Measurements from ENCODE around the gene TENM3. TPM values are rescaled to one million over a fixed set of nuclear protein-coding genes. Genes with fewer than 3 reads are reported as not detected.

Gene TENM3
- total and polyA plus RNA-seq, 7 experiments from 2014 or later = not detected

GRCh38 chr4:182616476-182616875 is 373.3 kb downstream of the TENM3 start:
- Histone ChIP-seq H3K27me3 (ENCODE audit: control insufficient read depth in 2 of 2, insufficient read depth in 2 of 2, low read length in 2 of 2) (no peaks in the 10 kb centered on the region), H3K36me3 (ENCODE audit: control insufficient read depth in 2 of 3, insufficient read depth in 3 of 3, low read length in 3 of 3) (no peaks in the 10 kb centered on the region), H3K4me3 (ENCODE audit: low read length) (no peak overlapping the region), H3K9me3 (ENCODE audit: control insufficient read depth in 2 of 3, low read length in 3 of 3) (no peaks in the 10 kb centered on the region), H3K4me1 (ENCODE audit: control insufficient read depth in 2 of 2, insufficient read depth in 2 of 2, low read length in 2 of 2) (no peaks in the 10 kb centered on the region), H3K27ac (ENCODE audit: low read depth, low read length) (no peak overlapping the region)
- no peaks in the 10 kb centered on the region for H3K36me3 Mint-ChIP-seq
- no peak overlapping the region for H3K4me3 Mint-ChIP-seq
- intact Hi-C loops (cut with micrococcal nuclease) = no loop called here
- peaks cover 0 to 4% (median 0%) of the 10 kb centered on the region in 11 donors for H3K9me3 Mint-ChIP-seq
- CTCF ChIA-PET = no interaction called here
- DNase-seq (no peak), ATAC-seq (no peak)
- peaks cover 0 to 11% (median 10%) of the 10 kb centered on the region in 5 donors for H3K27me3 Mint-ChIP-seq
- H3K27ac Mint-ChIP-seq = no peak overlapping the region
- POLR2A ChIA-PET = no interaction called here
- no peaks in the 10 kb centered on the region for H3K4me1 Mint-ChIP-seq

GRCh38 chr4:182619660-182620059 is 376.5 kb downstream of the TENM3 start:
- ChIA-PET POLR2A (no interaction called here), CTCF (interaction anchor here (1.2 kb wide), 1 partner anchor 15 kb away, joined by 5 read pairs; no protein-coding TSS in a partner anchor)
- Mint-ChIP-seq H3K27me3 (peaks cover 0 to 12% (median 6%) of the 10 kb centered on the region in 5 donors), H3K4me3 (no peak overlapping the region), H3K4me1 (no peaks in the 10 kb centered on the region), H3K36me3 (no peaks in the 10 kb centered on the region), H3K9me3 (peaks cover 0 to 4% (median 0%) of the 10 kb centered on the region in 11 donors), H3K27ac (no peak overlapping the region)
- Histone ChIP-seq H3K4me1 (ENCODE audit: control insufficient read depth in 2 of 2, insufficient read depth in 2 of 2, low read length in 2 of 2) (no peaks in the 10 kb centered on the region), H3K27me3 (ENCODE audit: control insufficient read depth in 2 of 2, insufficient read depth in 2 of 2, low read length in 2 of 2) (no peaks in the 10 kb centered on the region), H3K36me3 (ENCODE audit: control insufficient read depth in 2 of 3, insufficient read depth in 3 of 3, low read length in 3 of 3) (no peaks in the 10 kb centered on the region), H3K4me3 (ENCODE audit: low read length) (no peak overlapping the region), H3K9me3 (ENCODE audit: control insufficient read depth in 2 of 3, low read length in 3 of 3) (no peaks in the 10 kb centered on the region), H3K27ac (ENCODE audit: low read depth, low read length) (no peak overlapping the region)
- intact Hi-C loops (cut with micrococcal nuclease) = loop anchor here in 1 of 2 donors (1.0 kb wide), 1 partner anchor 7 kb away; no protein-coding TSS in a partner anchor
- ATAC-seq (no peak), DNase-seq (no peak)

- no peak overlapping the region for H3K27ac Mint-ChIP-seq
- no peaks in the 10 kb centered on the region for H3K9me3 ChIP-seq (ENCODE audit: control insufficient read depth in 2 of 3, low read length in 3 of 3)
- ChIA-PET CTCF (interaction anchor here (1.2 kb wide), 1 partner anchor 16 kb away, joined by 5 read pairs; no protein-coding TSS in a partner anchor), POLR2A (no interaction called here)
- no peak for DNase-seq
- no peak overlapping the region for H3K4me3 Mint-ChIP-seq
- no peaks in the 10 kb centered on the region for H3K4me1 Mint-ChIP-seq
- H3K9me3 Mint-ChIP-seq = peaks cover 0 to 2% (median 0%) of the 10 kb centered on the region in 11 donors
- H3K4me1 ChIP-seq (ENCODE audit: control insufficient read depth in 2 of 2, insufficient read depth in 2 of 2, low read length in 2 of 2) = no peaks in the 10 kb centered on the region
- no peak overlapping the region for H3K4me3 ChIP-seq (ENCODE audit: low read length)
- no peaks in the 10 kb centered on the region for H3K36me3 ChIP-seq (ENCODE audit: control insufficient read depth in 2 of 3, insufficient read depth in 3 of 3, low read length in 3 of 3)
- ATAC-seq = no peak
- H3K27me3 ChIP-seq (ENCODE audit: control insufficient read depth in 2 of 2, insufficient read depth in 2 of 2, low read length in 2 of 2) = no peaks in the 10 kb centered on the region
- no peaks in the 10 kb centered on the region for H3K36me3 Mint-ChIP-seq
- intact Hi-C loops (cut with micrococcal nuclease) = loop anchor here in 1 of 2 donors (1.0 kb wide), 1 partner anchor 8 kb away; no protein-coding TSS in a partner anchor
- H3K27me3 Mint-ChIP-seq = peaks cover 0 to 12% (median 5%) of the 10 kb centered on the region in 5 donors
- H3K27ac ChIP-seq (ENCODE audit: low read depth, low read length) = no peak overlapping the region
Observed at GRCh38 chr4:182620111-182620980, 377.1 kb downstream of the TENM3 start.

- Histone ChIP-seq H3K36me3 (ENCODE audit: control insufficient read depth in 2 of 3, insufficient read depth in 3 of 3, low read length in 3 of 3) (no peaks in the 10 kb centered on the region), H3K9me3 (ENCODE audit: control insufficient read depth in 2 of 3, low read length in 3 of 3) (no peaks in the 10 kb centered on the region), H3K4me3 (ENCODE audit: low read length) (no peak overlapping the region), H3K4me1 (ENCODE audit: control insufficient read depth in 2 of 2, insufficient read depth in 2 of 2, low read length in 2 of 2) (no peaks in the 10 kb centered on the region), H3K27me3 (ENCODE audit: control insufficient read depth in 2 of 2, insufficient read depth in 2 of 2, low read length in 2 of 2) (no peaks in the 10 kb centered on the region), H3K27ac (ENCODE audit: low read depth, low read length) (no peak overlapping the region)
- intact Hi-C loops (cut with micrococcal nuclease) = no loop called here
- peaks cover 0 to 15% (median 5%) of the 10 kb centered on the region in 5 donors for H3K27me3 Mint-ChIP-seq
- CTCF ChIA-PET = no interaction called here
- DNase-seq (no peak), ATAC-seq (no peak)
- H3K4me1 Mint-ChIP-seq = no peaks in the 10 kb centered on the region
- no peak overlapping the region for H3K27ac Mint-ChIP-seq
- no peaks in the 10 kb centered on the region for H3K9me3 Mint-ChIP-seq
- no peak overlapping the region for H3K4me3 Mint-ChIP-seq
- H3K36me3 Mint-ChIP-seq = no peaks in the 10 kb centered on the region
- POLR2A ChIA-PET = no interaction called here
Observed at GRCh38 chr4:182624281-182624680, 381.1 kb downstream of the TENM3 start.

GRCh38 chr4:182625193-182625592 is 382.0 kb downstream of the TENM3 start:
- Histone ChIP-seq H3K4me3 (ENCODE audit: low read length) (no peak overlapping the region), H3K27ac (ENCODE audit: low read depth, low read length) (no peak overlapping the region), H3K27me3 (ENCODE audit: control insufficient read depth in 2 of 2, insufficient read depth in 2 of 2, low read length in 2 of 2) (no peaks in the 10 kb centered on the region), H3K9me3 (ENCODE audit: control insufficient read depth in 2 of 3, low read length in 3 of 3) (no peaks in the 10 kb centered on the region), H3K36me3 (ENCODE audit: control insufficient read depth in 2 of 3, insufficient read depth in 3 of 3, low read length in 3 of 3) (no peaks in the 10 kb centered on the region), H3K4me1 (ENCODE audit: control insufficient read depth in 2 of 2, insufficient read depth in 2 of 2, low read length in 2 of 2) (no peaks in the 10 kb centered on the region)
- intact Hi-C loops (cut with micrococcal nuclease) = no loop called here
- Mint-ChIP-seq H3K27ac (no peak overlapping the region), H3K4me1 (no peaks in the 10 kb centered on the region), H3K27me3 (peaks cover 0 to 20% (median 7%) of the 10 kb centered on the region in 5 donors), H3K9me3 (no peaks in the 10 kb centered on the region), H3K36me3 (no peaks in the 10 kb centered on the region), H3K4me3 (no peak overlapping the region)
- CTCF ChIA-PET = no interaction called here
- POLR2A ChIA-PET = no interaction called here
- DNase-seq (no peak), ATAC-seq (no peak)

- CTCF ChIA-PET = no interaction called here
- H3K9me3 ChIP-seq (ENCODE audit: control insufficient read depth in 2 of 3, low read length in 3 of 3) = no peaks in the 10 kb centered on the region
- POLR2A ChIA-PET = no interaction called here
- H3K9me3 Mint-ChIP-seq = no peaks in the 10 kb centered on the region
- H3K4me3 ChIP-seq (ENCODE audit: low read length) = no peak overlapping the region
- H3K4me1 ChIP-seq (ENCODE audit: control insufficient read depth in 2 of 2, insufficient read depth in 2 of 2, low read length in 2 of 2) = no peaks in the 10 kb centered on the region
- peaks cover 2 to 27% (median 14%) of the 10 kb centered on the region in 5 donors for H3K27me3 Mint-ChIP-seq
- H3K4me1 Mint-ChIP-seq = no peaks in the 10 kb centered on the region
- H3K36me3 Mint-ChIP-seq = no peaks in the 10 kb centered on the region
- no peak overlapping the region for H3K27ac Mint-ChIP-seq
- H3K4me3 Mint-ChIP-seq = no peak overlapping the region
- H3K27me3 ChIP-seq (ENCODE audit: control insufficient read depth in 2 of 2, insufficient read depth in 2 of 2, low read length in 2 of 2) = no peaks in the 10 kb centered on the region
- intact Hi-C loops (cut with micrococcal nuclease) = no loop called here
- no peaks in the 10 kb centered on the region for H3K36me3 ChIP-seq (ENCODE audit: control insufficient read depth in 2 of 3, insufficient read depth in 3 of 3, low read length in 3 of 3)
- no peak overlapping the region for H3K27ac ChIP-seq (ENCODE audit: low read depth, low read length)
- DNase-seq (no peak), ATAC-seq (no peak)
Observed at GRCh38 chr4:182627996-182628395, 384.8 kb downstream of the TENM3 start.

GRCh38 chr4:182628544-182628943 is 385.3 kb downstream of the TENM3 start:
- no peaks in the 10 kb centered on the region for H3K9me3 Mint-ChIP-seq
- intact Hi-C loops (cut with micrococcal nuclease) = no loop called here
- H3K27me3 Mint-ChIP-seq = peaks cover 2 to 32% (median 19%) of the 10 kb centered on the region in 5 donors
- CTCF ChIA-PET = no interaction called here
- no peak overlapping the region for H3K27ac ChIP-seq (ENCODE audit: low read depth, low read length)
- ATAC-seq = no peak
- H3K4me1 Mint-ChIP-seq = no peaks in the 10 kb centered on the region
- H3K36me3 ChIP-seq (ENCODE audit: control insufficient read depth in 2 of 3, insufficient read depth in 3 of 3, low read length in 3 of 3) = no peaks in the 10 kb centered on the region
- H3K27me3 ChIP-seq (ENCODE audit: control insufficient read depth in 2 of 2, insufficient read depth in 2 of 2, low read length in 2 of 2) = no peaks in the 10 kb centered on the region
- H3K4me1 ChIP-seq (ENCODE audit: control insufficient read depth in 2 of 2, insufficient read depth in 2 of 2, low read length in 2 of 2) = no peaks in the 10 kb centered on the region
- no peaks in the 10 kb centered on the region for H3K36me3 Mint-ChIP-seq
- no peaks in the 10 kb centered on the region for H3K9me3 ChIP-seq (ENCODE audit: control insufficient read depth in 2 of 3, low read length in 3 of 3)
- POLR2A ChIA-PET = no interaction called here
- no peak overlapping the region for H3K27ac Mint-ChIP-seq
- H3K4me3 ChIP-seq (ENCODE audit: low read length) = no peak overlapping the region
- no peak overlapping the region for H3K4me3 Mint-ChIP-seq
- DNase-seq = no peak
